Measurements from ENCODE around the gene PROM2. TPM values are rescaled to one million over a fixed set of nuclear protein-coding genes. Genes with fewer than 3 reads are reported as not detected.

The PROM2 gene
- total RNA-seq, 1 experiment from 2014 or later, result 3.1 TPM

- Histone ChIP-seq H4K91ac (ENCODE audit: insufficient read length, low read depth, low read length) (no peak overlapping the region), H2AFZ (ENCODE audit: low read length) (no peak overlapping the region), H2BK120ac (ENCODE audit: low read depth, low read length, poor library complexity, severe bottlenecking) (no peak overlapping the region), H3K9me3 (ENCODE audit: control insufficient read depth, low read depth, low read length) (no peaks in the 10 kb centered on the region), H3K79me1 (ENCODE audit: insufficient read depth, low read depth, low read length, poor library complexity, severe bottlenecking) (no peaks in the 10 kb centered on the region), H2BK15ac (ENCODE audit: low read depth, low read length) (no peak overlapping the region), H2BK20ac (ENCODE audit: low read depth, low read length, poor library complexity, severe bottlenecking) (no peak overlapping the region), H3K23ac (ENCODE audit: insufficient read length, low read depth, low read length) (no peak overlapping the region), H2AK5ac (ENCODE audit: insufficient read length, low read length) (no peak overlapping the region), H2BK5ac (ENCODE audit: insufficient read length, low read length) (no peak overlapping the region), H3T11ph (ENCODE audit: low read length) (no peak overlapping the region), H2BK12ac (ENCODE audit: insufficient read length, low read depth, low read length) (no peak overlapping the region), H3K4me2 (ENCODE audit: insufficient read depth, insufficient read length, low read length) (no peak overlapping the region), H4K20me1 (ENCODE audit: control insufficient read depth, insufficient read depth, insufficient read length) (no peaks in the 10 kb centered on the region), H3K14ac (ENCODE audit: insufficient read depth, low read length) (no peak overlapping the region), H4K8ac (replicated peaks; ENCODE audit: insufficient read length, low read depth, low read length) (no peak overlapping the region), H3K4me1 (ENCODE audit: insufficient read depth, low read length) (no peaks in the 10 kb centered on the region), H3K56ac (ENCODE audit: insufficient read length, low read depth, low read length) (no peak overlapping the region), H3K27me3 (ENCODE audit: insufficient read depth, low read length) (no peaks in the 10 kb centered on the region), H4K5ac (ENCODE audit: insufficient read length, low read depth, low read length) (no peak overlapping the region), H3K27ac (ENCODE audit: insufficient read length, low read depth, low read length) (no peak overlapping the region), H3K9ac (ENCODE audit: extremely low read depth, insufficient read length, low read length) (no peak overlapping the region), H3K18ac (ENCODE audit: insufficient read length, low read depth, low read length) (no peak overlapping the region), H3K4ac (ENCODE audit: low read depth, low read length) (no peak overlapping the region), H3K23me2 (ENCODE audit: insufficient read length, low read depth, low read length, poor library complexity, severe bottlenecking) (no peaks in the 10 kb centered on the region), H3K79me2 (ENCODE audit: insufficient read depth, low read length) (no peaks in the 10 kb centered on the region)
- Mint-ChIP-seq H3K4me1 (peaks cover 6 to 11% of the 10 kb centered on the region in 2 experiments), H3K27ac (no peak overlapping the region), H3K36me3 (ENCODE audit: insufficient read depth in 1 of 3, low read depth in 3 of 3) (peaks cover 11 to 15% (median 12%) of the 10 kb centered on the region in 3 experiments), H3K4me3 (no peak overlapping the region), H3K9me3 (peaks cover 22 to 23% of the 10 kb centered on the region in 2 experiments), H3K27me3 (ENCODE audit: low read depth) (peaks cover 3% of the 10 kb centered on the region; the same call in 1 of the 2 replicates)
- no peak for TF ChIP-seq CTCF (conservative IDR thresholded peaks at IDR 0.05)
- DNase-seq, result no peak
These were observed 17.0 kb downstream of the PROM2 start for GRCh38 chr2:95291222-95291621.
